WTC11 (cell line): ENCODE results near the gene PRR14. TPM values are rescaled to one million over a fixed set of nuclear protein-coding genes. Genes with fewer than 3 reads are reported as not detected.
A peak's percentile ranks its signal among the peaks of the same experiment; 100 is the strongest.

Experiments
- ATAC-seq: fragments of 200-7000 bp; cut with Tn5 transposase; 2 replicates; pipeline ENCODE4 v1.10.0; 2021; ENCODE audit warnings: mild to moderate bottlenecking, moderate library complexity
- CTCF ChIA-PET: fragments of 300-600 bp; sonication (Branson Sonifier 250); formaldehyde crosslinking; loops from one replicate; lab custom pipeline; 2021; ENCODE audit warnings: antibody characterized with exemption; lab: Charles Lee
- POLR2A ChIA-PET: fragments of 350-600 bp; sonication (Branson Sonifier 250); formaldehyde crosslinking; loops from one replicate; lab custom pipeline; 2021; ENCODE audit warnings: antibody characterized with exemption; lab: Charles Lee
- DNase-seq: peaks from one replicate; pipeline ENCODE4 v3.0.0; 2021; ENCODE audit warnings: low spot score
- H3K27ac Mint-ChIP-seq: 2 replicates; pipeline ENCODE4 v1.8.0; 2021; ENCODE audit warnings: mixed read lengths
- H3K27me3 Mint-ChIP-seq: 2 replicates; pipeline ENCODE4 v1.8.0; 2021; ENCODE audit warnings: low read depth, mild to moderate bottlenecking, moderate library complexity, mixed read lengths
- H3K36me3 Mint-ChIP-seq: 2 replicates; pipeline ENCODE4 v1.8.0; 2021; ENCODE audit warnings: mixed read lengths
- H3K4me1 Mint-ChIP-seq: 2 replicates; pipeline ENCODE4 v1.8.0; 2022; ENCODE audit warnings: mixed read lengths
- H3K4me3 Mint-ChIP-seq: 2 replicates; pipeline ENCODE4 v1.8.0; 2021; ENCODE audit warnings: mild to moderate bottlenecking, moderate library complexity, mixed read lengths
- H3K9me3 Mint-ChIP-seq: 2 replicates; pipeline ENCODE4 v1.8.0; 2021; ENCODE audit warnings: mixed read lengths
- CBFB ChIP-seq: sonication (generic); formaldehyde crosslinking; IDR thresholded peaks from 2 replicates; pipeline ENCODE4 v1.8.1; 2022; ENCODE audit warnings: mild to moderate bottlenecking, low read depth, missing genetic modification reagents
- FOXJ3 ChIP-seq: sonication (generic); formaldehyde crosslinking; IDR thresholded peaks from 2 replicates; pipeline ENCODE4 v1.9.0; 2021; ENCODE audit warnings: missing genetic modification reagents, mild to moderate bottlenecking, borderline replicate concordance
- FOXP1 ChIP-seq: sonication (generic); formaldehyde crosslinking; IDR thresholded peaks from 2 replicates; pipeline ENCODE4 v1.8.0; 2022; ENCODE audit warnings: missing genetic modification reagents, mild to moderate bottlenecking, moderate library complexity, borderline replicate concordance
- GRHL2 ChIP-seq: fragments of 250-450 bp; sonication (Bioruptor Pico); IDR thresholded peaks from 2 replicates; pipeline ENCODE4 v1.8.0; 2022; ENCODE audit warnings: mild to moderate bottlenecking, moderate library complexity; ENCODE audit not compliant: insufficient replicate concordance, severe bottlenecking
- NFATC4 ChIP-seq: fragments of 250-450 bp; sonication (Bioruptor Pico); IDR thresholded peaks from 2 replicates; pipeline ENCODE4 v1.9.0; 2021; ENCODE audit warnings: mild to moderate bottlenecking
- NFYB ChIP-seq: sonication (generic); formaldehyde crosslinking; conservative IDR thresholded peaks from 2 replicates; pipeline ENCODE4 v1.8.0; 2022; ENCODE audit warnings: low read depth, missing genetic modification reagents
- ZNF219 ChIP-seq: sonication (generic); formaldehyde crosslinking; IDR thresholded peaks from 2 replicates; pipeline ENCODE4 v1.8.0; 2023; ENCODE audit warnings: missing genetic modification reagents, mild to moderate bottlenecking, borderline replicate concordance
- total RNA-seq: library from RNA; stranded (reverse); gene quantifications from 3 replicates; pipeline ENCODE4 v1.2.3, GENCODE V29; 2021
- TF ChIP-seq, protein P1 (sequence below): sonication (generic); formaldehyde crosslinking; IDR thresholded peaks from 2 replicates; pipeline ENCODE4 v1.8.0; 2023; ENCODE audit warnings: mild to moderate bottlenecking, missing genetic modification reagents
- TF ChIP-seq, protein P2 (sequence below): fragments of 250-450 bp; sonication (Bioruptor Pico); IDR thresholded peaks from 2 replicates; pipeline ENCODE4 v2.1.2; 2022; ENCODE audit warnings: mild to moderate bottlenecking, moderate library complexity
- TF ChIP-seq, protein P3 (sequence below): sonication (generic); formaldehyde crosslinking; IDR thresholded peaks from 2 replicates; pipeline ENCODE4 v1.8.1; 2022; ENCODE audit warnings: mild to moderate bottlenecking, missing genetic modification reagents, moderate library complexity, borderline replicate concordance
- TF ChIP-seq, protein P4 (sequence below): sonication (generic); formaldehyde crosslinking; IDR thresholded peaks from 2 replicates; pipeline ENCODE4 v1.8.0; 2022; ENCODE audit warnings: mild to moderate bottlenecking, missing genetic modification reagents
- TF ChIP-seq, protein P5 (sequence below): sonication (generic); formaldehyde crosslinking; IDR thresholded peaks from 2 replicates; pipeline ENCODE4 v1.8.0; 2023; ENCODE audit warnings: missing genetic modification reagents, mild to moderate bottlenecking, borderline replicate concordance
- TF ChIP-seq, protein P6 (sequence below): fragments of 200-600 bp; IDR thresholded peaks from 2 replicates; pipeline ENCODE4 v1.8.0; 2022; ENCODE audit warnings: antibody characterized with exemption

PRR14 gene
- total RNA-seq, 1 experiment from 2014 or later = 21.9 TPM

DNA sequence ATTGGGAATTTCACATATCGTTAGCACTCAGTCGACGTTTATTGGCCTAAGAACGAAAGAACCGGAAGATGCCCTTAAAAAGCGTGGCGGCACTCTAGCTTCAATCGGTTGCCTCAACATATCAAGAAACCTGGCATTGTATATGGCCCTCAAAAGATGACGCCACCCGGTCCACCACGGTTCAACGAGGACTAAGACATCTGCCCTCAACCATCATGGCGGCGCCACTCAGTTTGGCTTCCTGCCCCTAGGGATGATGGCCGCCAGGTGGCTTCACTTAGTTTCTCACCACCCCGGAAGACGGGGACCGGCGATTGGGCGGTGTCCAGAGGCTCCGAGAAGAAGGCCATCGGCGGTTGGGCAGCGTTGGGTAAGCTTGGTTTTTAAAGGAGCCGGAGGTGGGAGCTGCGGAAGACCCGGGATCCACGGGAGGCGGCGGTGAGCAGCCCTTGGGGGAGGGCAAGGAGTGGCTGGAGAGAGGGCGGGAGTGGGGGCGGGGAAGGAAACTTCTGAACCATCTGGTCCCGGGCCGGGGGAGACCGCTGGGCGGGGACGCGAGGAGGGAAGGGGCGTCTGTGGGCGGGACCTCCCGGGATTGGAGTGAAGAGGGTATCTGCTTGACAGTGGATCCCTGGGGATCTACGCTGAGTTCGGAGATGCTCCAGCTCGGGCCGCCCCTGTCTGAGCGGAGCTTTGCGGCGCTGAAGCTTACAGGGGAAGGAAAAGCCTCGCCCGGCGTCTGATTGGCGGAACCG is at the start of gene PRR14 (continued):
- TF ChIP-seq, protein P1, sequence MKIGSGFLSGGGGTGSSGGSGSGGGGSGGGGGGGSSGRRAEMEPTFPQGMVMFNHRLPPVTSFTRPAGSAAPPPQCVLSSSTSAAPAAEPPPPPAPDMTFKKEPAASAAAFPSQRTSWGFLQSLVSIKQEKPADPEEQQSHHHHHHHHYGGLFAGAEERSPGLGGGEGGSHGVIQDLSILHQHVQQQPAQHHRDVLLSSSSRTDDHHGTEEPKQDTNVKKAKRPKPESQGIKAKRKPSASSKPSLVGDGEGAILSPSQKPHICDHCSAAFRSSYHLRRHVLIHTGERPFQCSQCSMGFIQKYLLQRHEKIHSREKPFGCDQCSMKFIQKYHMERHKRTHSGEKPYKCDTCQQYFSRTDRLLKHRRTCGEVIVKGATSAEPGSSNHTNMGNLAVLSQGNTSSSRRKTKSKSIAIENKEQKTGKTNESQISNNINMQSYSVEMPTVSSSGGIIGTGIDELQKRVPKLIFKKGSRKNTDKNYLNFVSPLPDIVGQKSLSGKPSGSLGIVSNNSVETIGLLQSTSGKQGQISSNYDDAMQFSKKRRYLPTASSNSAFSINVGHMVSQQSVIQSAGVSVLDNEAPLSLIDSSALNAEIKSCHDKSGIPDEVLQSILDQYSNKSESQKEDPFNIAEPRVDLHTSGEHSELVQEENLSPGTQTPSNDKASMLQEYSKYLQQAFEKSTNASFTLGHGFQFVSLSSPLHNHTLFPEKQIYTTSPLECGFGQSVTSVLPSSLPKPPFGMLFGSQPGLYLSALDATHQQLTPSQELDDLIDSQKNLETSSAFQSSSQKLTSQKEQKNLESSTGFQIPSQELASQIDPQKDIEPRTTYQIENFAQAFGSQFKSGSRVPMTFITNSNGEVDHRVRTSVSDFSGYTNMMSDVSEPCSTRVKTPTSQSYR (CRISPR knock-in tag) = no peak
- TF ChIP-seq, protein P2, sequence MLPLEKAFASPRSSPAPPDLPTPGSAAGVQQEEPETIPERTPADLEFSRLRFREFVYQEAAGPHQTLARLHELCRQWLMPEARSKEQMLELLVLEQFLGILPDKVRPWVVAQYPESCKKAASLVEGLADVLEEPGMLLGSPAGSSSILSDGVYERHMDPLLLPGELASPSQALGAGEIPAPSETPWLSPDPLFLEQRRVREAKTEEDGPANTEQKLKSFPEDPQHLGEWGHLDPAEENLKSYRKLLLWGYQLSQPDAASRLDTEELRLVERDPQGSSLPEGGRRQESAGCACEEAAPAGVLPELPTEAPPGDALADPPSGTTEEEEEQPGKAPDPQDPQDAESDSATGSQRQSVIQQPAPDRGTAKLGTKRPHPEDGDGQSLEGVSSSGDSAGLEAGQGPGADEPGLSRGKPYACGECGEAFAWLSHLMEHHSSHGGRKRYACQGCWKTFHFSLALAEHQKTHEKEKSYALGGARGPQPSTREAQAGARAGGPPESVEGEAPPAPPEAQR (CRISPR knock-in tag) = no peak
- TF ChIP-seq, protein P3, sequence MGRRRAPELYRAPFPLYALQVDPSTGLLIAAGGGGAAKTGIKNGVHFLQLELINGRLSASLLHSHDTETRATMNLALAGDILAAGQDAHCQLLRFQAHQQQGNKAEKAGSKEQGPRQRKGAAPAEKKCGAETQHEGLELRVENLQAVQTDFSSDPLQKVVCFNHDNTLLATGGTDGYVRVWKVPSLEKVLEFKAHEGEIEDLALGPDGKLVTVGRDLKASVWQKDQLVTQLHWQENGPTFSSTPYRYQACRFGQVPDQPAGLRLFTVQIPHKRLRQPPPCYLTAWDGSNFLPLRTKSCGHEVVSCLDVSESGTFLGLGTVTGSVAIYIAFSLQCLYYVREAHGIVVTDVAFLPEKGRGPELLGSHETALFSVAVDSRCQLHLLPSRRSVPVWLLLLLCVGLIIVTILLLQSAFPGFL (CRISPR knock-in tag) = no peak
- TF ChIP-seq NFATC4 (CRISPR knock-in tag) (no peak), GRHL2 (CRISPR knock-in tag) (no peak), CBFB (no peak)
- TF ChIP-seq, protein P4, sequence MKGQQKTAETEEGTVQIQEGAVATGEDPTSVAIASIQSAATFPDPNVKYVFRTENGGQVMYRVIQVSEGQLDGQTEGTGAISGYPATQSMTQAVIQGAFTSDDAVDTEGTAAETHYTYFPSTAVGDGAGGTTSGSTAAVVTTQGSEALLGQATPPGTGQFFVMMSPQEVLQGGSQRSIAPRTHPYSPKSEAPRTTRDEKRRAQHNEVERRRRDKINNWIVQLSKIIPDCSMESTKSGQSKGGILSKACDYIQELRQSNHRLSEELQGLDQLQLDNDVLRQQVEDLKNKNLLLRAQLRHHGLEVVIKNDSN (CRISPR knock-in tag) = no peak
- TF ChIP-seq, protein P5, sequence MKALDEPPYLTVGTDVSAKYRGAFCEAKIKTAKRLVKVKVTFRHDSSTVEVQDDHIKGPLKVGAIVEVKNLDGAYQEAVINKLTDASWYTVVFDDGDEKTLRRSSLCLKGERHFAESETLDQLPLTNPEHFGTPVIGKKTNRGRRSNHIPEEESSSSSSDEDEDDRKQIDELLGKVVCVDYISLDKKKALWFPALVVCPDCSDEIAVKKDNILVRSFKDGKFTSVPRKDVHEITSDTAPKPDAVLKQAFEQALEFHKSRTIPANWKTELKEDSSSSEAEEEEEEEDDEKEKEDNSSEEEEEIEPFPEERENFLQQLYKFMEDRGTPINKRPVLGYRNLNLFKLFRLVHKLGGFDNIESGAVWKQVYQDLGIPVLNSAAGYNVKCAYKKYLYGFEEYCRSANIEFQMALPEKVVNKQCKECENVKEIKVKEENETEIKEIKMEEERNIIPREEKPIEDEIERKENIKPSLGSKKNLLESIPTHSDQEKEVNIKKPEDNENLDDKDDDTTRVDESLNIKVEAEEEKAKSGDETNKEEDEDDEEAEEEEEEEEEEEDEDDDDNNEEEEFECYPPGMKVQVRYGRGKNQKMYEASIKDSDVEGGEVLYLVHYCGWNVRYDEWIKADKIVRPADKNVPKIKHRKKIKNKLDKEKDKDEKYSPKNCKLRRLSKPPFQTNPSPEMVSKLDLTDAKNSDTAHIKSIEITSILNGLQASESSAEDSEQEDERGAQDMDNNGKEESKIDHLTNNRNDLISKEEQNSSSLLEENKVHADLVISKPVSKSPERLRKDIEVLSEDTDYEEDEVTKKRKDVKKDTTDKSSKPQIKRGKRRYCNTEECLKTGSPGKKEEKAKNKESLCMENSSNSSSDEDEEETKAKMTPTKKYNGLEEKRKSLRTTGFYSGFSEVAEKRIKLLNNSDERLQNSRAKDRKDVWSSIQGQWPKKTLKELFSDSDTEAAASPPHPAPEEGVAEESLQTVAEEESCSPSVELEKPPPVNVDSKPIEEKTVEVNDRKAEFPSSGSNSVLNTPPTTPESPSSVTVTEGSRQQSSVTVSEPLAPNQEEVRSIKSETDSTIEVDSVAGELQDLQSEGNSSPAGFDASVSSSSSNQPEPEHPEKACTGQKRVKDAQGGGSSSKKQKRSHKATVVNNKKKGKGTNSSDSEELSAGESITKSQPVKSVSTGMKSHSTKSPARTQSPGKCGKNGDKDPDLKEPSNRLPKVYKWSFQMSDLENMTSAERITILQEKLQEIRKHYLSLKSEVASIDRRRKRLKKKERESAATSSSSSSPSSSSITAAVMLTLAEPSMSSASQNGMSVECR = 0 out of 2 replicates have a peak, but pooled peaks have one; percentile 31

DNA sequence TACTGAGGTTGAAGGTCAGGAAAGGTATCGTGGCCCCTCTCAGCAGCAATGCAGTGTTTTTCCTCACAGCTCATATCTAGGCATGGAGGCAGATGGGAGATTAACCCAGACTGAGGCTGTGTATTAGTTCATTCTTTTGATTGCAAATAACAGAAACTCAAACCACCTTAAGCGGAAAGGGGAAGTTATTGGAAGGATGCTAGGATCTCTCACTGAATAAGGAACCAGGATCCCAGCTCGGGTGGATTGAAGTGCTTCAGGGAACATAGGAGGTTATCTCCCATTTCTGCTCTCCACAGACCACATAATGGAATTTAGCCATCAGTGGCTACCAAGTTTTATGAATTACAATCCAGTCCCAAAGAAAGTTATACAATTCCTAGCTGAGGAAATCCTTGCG is 48.8 kb upstream of the PRR14 start:
- no peak for DNase-seq
- H3K9me3 Mint-ChIP-seq = no peaks in the 10 kb centered on the region
- no peak overlapping the region for H3K4me3 Mint-ChIP-seq
- no peak for ATAC-seq
- TF ChIP-seq FOXP1 (CRISPR knock-in tag) (no peak), FOXJ3 (CRISPR knock-in tag) (no peak), NFYB (CRISPR knock-in tag) (no peak), ZNF219 (no peak)
- TF ChIP-seq, protein P6, sequence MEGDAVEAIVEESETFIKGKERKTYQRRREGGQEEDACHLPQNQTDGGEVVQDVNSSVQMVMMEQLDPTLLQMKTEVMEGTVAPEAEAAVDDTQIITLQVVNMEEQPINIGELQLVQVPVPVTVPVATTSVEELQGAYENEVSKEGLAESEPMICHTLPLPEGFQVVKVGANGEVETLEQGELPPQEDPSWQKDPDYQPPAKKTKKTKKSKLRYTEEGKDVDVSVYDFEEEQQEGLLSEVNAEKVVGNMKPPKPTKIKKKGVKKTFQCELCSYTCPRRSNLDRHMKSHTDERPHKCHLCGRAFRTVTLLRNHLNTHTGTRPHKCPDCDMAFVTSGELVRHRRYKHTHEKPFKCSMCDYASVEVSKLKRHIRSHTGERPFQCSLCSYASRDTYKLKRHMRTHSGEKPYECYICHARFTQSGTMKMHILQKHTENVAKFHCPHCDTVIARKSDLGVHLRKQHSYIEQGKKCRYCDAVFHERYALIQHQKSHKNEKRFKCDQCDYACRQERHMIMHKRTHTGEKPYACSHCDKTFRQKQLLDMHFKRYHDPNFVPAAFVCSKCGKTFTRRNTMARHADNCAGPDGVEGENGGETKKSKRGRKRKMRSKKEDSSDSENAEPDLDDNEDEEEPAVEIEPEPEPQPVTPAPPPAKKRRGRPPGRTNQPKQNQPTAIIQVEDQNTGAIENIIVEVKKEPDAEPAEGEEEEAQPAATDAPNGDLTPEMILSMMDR = no peak
- TF ChIP-seq, protein P5 = no peak
- TF ChIP-seq, protein P2 (CRISPR knock-in tag) = no peak
- TF ChIP-seq, all 79 proteins: peak for 0
- Mint-ChIP-seq H3K36me3 (peaks cover 30% of the 10 kb centered on the region), H3K27ac (0 out of 2 replicates have a peak overlapping the region, but pooled peaks have one; percentile 18), H3K4me1 (no peaks in the 10 kb centered on the region), H3K27me3 (no peaks in the 10 kb centered on the region)
- POLR2A ChIA-PET = interaction anchor here (1.4 kb wide), 1 partner anchor 8 kb away, joined by 4 read pairs; the partner anchor contains the start of gene ZNF689
- CTCF ChIA-PET = interaction anchor here (0.6 to 4.7 kb wide), 4 partner anchors 14 to 550 kb away, joined by 3 to 41 read pairs (median 6); partner anchors contain the start of gene DCTPP1
